GM21529 (cell line): Measurements from ENCODE around the gene DYNC1LI2.
"Not testable (repeated sequence)": the region's sequence is repeated elsewhere in the genome, so short reads cannot be mapped to it uniquely, and the experiment has no call there.

Experiments used
- ATAC-seq: cut with Tn5 transposase; IDR thresholded peaks from one replicate; pipeline ENCODE4 v1.9.1; 2021; ENCODE audit not compliant: unreplicated experiment

DYNC1LI2 gene

DNA sequence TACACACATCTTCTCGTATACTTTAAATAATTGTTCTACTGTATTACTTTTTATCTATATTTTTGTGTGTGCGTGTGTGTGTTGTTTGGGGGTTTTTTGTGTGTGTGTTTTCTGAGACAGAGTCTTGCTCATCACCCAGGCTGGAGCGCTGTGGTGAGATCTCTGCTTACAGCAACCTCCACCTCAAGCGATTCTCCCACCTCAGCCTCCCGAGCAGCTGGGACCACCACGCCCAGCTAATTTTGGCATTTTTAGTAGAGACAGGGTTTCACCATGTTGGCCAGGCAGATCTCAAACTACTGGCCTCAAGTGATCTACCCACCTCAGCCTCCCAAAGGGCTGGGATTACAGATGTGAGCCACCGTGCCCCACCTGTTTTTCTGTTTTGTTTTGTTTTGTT, 53.4 kb downstream of the DYNC1LI2 start:
- ATAC-seq = no peak

DNA sequence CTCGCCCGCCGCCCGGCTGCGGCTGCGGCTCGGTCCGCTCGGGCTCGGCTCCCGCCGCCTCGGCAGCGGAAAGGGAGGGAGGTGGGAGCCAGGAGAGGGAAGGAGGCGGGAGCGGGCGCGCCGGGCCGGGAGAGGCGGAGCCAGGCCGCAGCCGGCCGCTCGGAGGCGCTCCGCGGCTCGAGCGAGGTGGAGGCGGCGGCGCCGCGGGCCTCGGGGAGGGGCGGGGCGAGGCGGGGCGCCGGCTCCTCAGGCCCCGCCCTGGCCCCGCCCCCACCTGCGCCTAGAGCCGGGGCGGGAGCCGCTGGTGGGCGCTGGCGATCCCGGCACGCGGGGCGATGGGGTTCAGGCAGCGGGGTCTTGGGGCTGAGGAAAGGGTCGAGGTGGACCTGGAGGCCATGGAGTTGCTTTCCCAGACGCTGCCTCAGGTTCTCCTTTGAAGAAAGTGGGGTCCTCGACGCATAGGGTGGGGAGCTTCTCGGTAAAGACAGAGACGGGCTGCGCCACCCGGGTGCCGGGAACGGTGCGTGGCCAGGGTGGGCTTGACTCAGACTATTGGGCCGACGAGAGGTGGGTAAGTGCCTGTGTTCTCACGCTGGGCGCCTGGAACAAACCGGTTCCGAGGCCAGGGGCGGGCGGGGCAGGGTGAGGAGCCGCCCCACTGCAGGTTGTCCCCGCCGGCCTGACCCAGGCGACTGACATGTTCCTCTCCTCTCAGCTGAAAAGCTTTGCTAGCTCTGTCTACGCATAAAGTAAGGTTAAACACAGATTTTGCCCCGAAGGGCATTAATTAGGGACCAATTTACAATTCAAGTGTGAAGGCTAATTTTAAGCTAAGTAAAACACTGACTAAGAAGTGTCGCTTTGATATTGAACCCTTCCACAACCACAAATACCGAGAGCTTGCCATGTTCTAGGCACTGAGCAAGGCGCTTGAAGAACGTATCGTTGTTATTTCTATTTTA, 54.5 kb downstream of the DYNC1LI2 start, which contains the start of gene CMTM4:
TSS of gene CMTM4 (minus strand) at position 75 of the 962 bp plus-strand sequence. CDS start 218 bp downstream, outside the sequence.
- ATAC-seq = peak; percentile 89

DNA sequence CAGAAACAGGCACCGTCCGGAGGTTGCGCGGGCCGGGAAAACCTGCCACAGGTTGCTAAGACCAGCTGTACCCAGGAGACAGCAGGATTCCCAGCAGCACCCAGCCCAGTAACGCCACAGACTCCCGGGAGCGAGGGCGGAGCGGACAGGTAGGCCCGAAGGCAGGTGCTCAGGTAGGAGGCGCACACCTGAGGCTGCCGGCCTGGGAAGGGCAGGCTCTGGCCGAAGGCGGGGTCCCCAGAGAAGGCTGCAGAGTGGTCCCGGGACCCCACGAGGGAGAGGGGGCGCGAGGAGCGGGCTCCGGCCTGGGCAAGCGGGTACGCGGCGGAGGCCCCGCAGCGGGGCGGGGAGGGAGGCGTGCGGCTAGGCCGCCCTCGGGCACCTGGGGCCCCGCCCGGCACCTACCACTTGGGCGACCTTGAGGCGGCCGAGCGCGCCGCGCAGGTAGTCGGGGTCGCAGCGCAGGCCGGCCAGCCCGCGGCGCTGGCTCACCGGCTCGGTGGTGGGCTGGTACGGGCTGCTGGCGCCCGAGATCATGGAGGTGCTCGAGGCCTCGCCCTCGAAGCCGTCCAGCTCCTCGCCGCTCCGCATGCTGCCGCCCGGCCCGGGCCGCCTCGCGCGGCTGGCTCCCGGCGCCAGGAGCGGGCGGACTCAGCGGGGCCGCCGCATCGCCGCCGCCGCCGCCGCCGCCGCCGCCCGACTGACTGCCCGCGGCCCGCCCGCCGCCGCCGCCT, 55.3 kb downstream of the DYNC1LI2 start:
- peak; percentile 34 for ATAC-seq

DNA sequence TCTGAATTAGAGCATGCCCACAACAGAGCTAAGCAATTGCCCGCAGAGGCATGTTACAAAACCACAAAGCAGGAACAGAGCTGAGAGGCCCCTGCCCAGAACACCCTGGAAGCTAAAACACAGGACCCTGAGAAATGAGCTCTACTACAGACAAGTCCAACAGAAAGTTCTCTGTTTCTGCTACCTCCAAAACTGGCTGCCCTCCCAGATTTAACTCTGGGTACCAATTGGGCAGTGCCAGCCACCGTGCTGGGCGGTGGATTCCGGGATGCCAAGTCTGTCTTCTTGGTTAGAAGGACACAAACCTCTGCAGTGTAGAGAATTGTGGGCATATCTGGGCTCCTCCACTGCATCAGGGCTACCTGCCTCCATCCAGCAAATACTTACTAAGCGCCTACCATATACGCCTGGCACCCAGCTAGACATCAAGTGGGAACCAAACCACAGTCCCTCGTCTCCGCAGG, 55.9 kb downstream of the DYNC1LI2 start:
- no peak for ATAC-seq

DNA sequence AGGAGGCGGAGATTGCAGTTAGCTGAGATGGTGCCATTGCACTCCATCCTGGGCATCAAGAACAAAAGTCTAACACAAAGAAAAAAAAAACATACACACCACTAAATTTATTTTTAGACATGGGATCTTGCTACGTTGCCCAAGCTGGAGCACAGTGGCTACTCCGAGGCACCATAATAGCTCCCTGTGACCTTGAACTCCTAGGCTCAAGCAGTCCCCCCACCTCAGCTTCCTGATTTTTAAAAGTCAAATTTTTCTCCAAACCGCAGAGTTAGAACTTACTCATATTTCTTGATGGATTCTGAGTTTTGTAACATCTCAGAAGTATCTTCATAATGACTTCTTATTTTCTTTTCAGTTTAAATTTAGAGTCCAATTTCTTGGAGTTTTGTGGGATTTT, 58.3 kb downstream of the DYNC1LI2 start:
- ATAC-seq = no peak

DNA sequence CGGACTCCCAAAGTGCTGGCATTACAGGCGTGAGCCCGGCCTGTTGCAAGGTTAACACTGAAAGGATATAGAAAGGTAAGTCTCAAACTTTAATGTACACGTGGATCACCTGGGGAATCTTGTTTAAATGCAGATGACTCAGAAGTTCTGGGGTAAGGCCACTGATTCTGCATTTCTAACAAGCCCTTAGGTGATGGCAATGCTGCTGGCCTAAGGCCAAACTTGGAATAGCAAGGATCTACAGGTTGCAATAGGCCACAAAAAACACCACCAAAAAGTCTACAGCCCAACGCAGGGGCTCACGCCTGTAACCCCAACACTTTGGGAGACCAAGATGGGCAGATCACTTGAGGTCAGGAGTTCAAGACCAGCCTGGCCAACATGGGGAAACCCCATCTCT, 59.1 kb downstream of the DYNC1LI2 start:
- no peak for ATAC-seq

DNA sequence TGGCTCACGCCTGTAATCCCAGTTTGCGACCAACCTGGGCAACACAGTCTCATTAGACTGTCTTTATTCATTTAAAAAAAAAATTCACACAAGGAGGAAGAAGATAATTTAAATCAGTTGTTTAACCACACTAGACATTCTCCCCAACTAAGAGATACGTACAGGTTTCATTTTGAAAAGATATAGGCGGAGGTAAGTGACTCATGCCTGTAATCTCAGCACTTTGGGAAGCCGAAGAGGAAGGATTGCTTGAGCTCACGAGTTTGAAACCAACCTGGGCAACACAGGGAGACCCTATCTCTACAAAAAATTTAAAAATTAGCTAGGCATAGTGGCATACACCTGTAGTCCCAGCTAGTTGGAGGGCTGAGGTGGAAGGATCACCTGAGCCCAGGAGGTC, 60.2 kb downstream of the DYNC1LI2 start:
- no peak for ATAC-seq

DNA sequence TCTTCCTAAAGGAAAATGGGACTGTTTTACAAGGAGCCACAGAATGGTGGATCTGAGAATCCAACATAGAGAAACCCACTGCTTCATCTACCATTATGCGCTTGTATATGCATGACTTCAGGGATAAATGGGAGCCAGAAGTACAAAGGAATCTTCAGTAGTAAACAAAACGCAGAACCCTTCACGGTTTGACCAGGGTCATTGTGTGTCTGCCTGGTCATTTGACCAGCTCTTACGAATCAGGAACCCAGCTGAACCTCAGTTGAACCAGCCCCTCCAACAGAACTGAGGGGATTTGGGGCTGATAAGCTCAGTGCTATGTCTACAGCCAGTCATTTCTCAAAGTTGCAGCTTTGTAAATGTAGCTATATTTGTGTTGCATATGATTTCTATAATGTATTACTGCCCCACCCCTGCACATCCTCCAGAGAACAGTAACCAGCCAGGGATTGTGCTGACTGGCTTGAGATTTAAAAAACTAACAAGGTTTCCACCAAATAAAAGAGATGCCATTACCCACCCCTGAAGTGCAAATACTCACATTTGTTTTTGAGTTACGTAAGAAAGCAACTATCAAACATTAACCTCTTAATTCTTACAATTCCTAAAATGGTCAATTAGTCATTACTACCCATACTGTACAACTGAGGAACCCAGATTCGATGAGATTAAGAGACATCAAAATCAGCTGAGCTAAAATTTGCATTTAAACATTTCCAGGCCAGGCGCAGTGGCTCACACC, 61.1 kb downstream of the DYNC1LI2 start:
- ATAC-seq = no peak

DNA sequence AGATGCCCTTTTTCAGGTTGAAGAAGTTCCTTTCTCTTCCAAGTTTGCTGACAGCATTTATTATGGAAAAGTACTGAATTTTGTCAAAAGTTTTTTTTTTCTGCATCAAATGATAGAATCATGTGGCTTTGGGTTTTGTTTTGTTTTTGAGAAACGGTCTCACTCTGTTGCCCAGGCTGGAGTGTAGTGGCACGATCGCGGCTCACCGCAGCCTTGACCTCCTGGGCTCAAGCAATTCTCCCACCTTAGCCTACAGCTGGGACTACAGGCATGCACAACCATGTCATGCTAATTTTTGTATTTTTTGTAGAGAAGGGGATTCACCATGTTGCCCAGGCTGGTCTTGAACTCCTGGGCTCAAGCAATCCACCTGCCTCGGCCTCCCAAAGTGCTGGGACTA, 62.1 kb downstream of the DYNC1LI2 start:
- no peak for ATAC-seq

DNA sequence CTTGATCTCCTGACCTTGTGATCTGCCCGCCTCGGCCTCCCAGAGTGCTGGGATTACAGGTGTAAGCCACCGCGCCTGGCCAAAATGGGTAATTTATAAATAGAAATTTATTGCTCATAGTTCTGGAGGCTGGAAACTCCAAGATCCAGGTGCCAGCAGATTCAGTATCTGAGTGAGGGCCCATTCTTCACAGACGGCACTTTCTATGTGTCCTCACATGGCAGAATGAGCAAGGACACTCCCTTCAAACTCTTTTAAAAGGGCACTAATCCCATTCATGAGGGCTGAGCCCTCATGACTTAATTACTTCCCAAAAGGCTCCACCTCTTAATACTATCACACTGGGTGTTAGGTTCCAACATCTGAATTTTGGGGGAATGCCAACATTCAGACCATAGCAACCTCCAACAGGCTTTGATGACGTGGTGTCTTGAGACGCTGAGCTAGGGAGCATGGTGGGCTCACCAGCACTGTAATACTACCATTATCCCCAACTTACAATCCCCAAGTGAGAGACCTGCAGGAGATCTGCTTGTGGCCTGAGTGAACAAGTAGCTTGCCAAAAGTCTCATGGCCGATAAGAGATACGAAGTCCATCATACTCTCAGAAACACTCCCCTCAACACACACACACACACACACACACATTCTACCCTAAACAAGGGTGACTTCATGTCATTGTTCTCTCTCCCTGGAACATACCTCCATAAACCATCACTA, 63.3 kb downstream of the DYNC1LI2 start:
- no peak for ATAC-seq

DNA sequence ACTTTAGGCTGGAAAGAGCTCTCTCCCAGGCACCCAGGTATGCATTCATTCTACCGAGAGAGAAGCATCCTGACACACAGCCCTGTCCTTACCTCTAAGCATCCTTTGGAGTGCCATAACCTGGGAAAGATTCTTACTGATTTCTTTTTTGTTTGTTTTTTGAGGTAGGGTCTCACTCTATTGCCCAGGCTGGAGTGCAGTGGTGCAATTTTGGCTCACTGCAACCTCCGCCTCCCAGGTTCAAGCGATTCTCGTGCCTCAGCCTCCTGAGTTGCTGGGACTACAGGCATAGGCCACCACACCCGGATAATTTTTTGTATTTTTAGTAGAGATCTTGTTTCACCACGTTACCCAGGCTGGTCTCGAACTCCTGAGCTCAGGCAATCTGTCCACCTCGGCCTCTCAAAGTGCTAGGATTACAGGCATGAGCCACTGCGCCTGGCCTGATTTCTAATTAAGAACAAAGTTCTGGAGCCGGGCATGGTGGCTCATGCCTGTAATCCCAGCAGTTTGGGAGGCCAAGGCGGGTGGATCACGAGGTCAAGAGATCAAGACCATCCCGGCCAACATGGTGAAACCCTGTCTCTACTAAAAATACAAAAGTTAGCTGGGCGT, 65.8 kb downstream of the DYNC1LI2 start:
- ATAC-seq = not testable (repeated sequence)

DNA sequence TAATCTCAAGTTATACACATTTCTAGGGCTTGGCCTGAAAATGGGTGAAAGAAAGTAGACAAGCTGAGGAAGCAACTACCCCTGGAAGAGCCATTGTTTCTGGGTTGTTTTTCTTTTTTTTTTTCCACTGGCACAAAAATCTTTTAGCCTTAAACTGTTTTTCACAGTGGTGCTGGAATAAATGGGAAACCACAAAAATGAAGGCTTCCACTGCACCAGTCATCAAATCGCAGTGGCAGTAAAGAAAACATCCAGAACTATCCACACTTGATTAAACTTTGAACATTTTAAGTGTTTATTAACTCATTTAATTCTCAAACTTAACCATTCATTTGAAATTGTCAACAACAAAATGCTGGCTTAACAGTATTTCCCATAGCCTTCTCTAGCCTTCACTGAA, 69.1 kb downstream of the DYNC1LI2 start:
- no peak for ATAC-seq

DNA sequence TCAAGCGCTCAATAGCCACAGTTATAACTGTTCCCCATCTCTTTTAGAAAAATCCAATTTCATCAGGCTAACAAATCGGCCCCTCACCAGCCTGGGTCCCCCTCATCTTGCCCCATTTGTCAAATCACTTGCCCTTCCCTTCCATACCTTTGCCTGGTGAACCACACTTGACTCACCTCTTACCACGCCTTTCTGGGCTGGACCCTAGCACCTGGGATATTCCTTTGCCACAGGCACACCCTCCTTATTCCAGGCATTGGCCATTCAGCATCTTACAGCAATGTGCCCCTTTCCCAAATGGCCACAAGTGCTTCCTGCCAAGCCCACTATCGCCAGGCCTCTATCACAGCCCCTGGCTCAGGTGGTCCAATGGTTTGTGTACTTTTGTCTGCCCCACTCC, 69.7 kb downstream of the DYNC1LI2 start:
- ATAC-seq = no peak

DNA sequence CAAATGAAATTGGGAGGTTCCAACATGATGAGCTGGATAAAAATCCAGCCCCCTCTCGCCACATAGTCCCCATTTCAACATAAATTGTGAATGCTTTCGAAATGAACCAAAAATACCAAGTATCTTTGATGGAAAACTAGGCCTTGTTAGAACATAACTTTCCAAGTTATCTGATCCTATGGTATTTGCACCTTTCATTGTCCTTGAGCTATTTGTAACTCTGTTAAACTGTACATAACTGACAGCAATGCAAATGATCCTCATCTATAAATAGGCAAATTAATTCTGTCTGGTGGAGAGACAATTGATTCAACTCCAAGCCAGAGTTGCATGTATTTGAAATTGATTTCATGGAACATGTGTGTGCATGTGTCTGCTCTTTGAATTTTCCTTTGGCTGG, 73.1 kb downstream of the DYNC1LI2 start:
- ATAC-seq = no peak

DNA sequence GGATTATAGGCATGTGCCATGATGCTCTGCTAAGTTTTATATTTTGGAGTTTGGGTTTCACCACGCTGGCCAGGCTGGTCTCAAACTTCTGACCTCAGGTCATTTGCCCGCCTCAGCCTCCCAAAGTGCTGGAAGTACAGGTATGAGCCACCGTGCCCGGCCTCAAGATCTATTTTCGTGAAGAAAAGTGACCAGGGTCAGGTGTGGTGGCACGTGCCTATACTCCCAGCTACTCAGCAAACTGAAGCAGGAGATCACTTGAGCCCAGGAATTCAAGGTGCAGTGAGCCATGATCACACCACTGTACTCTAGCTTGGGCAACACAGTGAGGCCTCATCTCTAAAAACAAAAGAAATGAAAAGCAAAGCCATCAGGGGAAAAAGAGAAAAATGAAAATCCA, 73.6 kb downstream of the DYNC1LI2 start:
- no peak for ATAC-seq

DNA sequence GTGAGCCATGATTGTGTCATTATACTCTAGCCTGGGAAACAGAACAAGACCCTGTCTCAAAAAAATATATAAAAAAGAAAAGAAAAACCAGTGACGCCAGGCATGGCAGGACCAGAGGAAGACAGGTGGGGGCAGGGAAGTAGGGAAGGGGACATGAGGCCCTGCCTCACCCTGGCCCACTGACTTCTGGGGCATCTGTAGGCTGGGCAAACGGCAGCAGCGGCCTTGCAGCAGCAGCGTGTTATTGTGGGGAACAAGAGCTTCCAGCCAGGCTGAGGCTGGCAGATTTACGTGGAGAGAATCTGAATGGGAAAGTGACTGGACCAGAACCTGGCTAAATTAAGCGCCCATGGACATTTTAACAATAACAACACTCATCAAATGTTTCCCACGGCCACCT, 74.2 kb downstream of the DYNC1LI2 start:
- no peak for ATAC-seq

DNA sequence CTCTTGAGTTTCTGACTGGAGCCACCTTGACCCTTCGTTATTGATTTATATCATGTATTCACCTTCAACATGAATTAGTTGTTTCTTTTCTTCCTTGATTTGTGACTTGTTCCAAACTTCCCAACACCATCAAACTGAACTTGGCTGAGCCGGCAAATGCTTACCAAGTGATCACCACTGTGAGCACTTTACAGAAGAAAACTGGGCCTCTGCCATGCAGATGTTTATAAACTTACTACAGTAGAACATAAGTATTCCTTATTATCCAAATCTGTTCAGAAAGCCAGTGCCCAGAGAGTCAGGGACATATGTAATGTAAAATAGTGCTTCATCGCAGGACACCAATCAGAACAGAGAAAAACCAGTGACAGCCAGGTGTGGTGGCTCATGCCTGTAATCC, 74.8 kb downstream of the DYNC1LI2 start:
- no peak for ATAC-seq

DNA sequence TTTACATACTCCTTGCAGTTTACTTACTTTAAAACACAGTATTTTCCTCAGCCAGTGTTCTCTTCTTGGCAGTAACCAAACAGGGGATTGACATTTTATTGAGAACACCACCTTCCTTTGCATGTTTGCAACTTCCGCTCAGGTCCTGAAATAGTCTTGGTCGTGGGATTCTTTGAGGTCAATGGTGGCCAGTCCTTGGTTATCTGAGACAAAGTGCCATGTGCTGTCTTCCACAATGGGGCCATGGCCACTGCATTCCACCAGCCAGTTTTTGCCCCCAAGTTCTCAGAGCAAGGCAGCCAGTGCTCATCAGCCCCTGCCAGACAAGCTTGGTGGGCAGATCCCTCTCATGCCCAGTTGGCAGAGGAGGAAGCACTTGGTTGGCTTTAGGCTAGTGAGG, 77.7 kb downstream of the DYNC1LI2 start:
- ATAC-seq = no peak
